ENCODE measurements around the gene RNF187.

- TF ChIP-seq ZBTB25 (CRISPR knock-in tag; IDR thresholded peaks at IDR 0.05), result no peak
- TF ChIP-seq IRF2 (CRISPR knock-in tag; IDR thresholded peaks at IDR 0.05), result no peak
- no peak for TF ChIP-seq TCF7L2 (IDR thresholded peaks at IDR 0.05; ENCODE audit: low read depth, low read length)
- no peak for TF ChIP-seq ZBTB43 (CRISPR knock-in tag; conservative IDR thresholded peaks at IDR 0.05)
- TF ChIP-seq PRMT3 (CRISPR knock-in tag; IDR thresholded peaks at IDR 0.05; ENCODE audit: borderline replicate concordance, low read depth), result no peak
- TF ChIP-seq ZNF12 (CRISPR knock-in tag; IDR thresholded peaks at IDR 0.05), result no peak
Measured at GRCh38 chr1:228517655-228518054, 30.5 kb downstream of the RNF187 start.
